ENCODE measurements around the gene SHPK.

The SHPK gene

DNA sequence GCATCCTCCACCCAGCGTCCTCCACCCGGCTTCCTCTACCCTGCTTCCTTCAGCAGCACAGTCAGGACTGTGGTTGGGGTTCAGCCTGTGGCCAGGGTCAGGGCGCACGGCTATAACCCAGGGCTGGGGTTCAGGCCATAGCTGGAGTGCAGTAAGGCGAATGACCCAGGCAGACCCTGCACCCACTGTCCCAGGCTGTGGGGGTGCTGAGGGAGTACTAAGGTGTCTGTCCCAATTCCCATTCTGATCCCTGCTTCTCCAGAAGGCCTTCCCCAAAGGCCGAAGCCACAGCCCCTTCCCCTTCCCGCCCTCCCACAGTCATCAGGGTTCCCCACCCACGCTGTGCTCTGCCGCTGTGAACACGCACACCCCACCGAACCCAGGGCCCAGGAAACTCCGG lies 45.0 kb upstream of the SHPK start:
- ATAC-seq: no peak
- TF ChIP-seq SNAI2 (CRISPR knock-in tag; IDR thresholded peaks at IDR 0.05) (no peak), PPARA (CRISPR knock-in tag; IDR thresholded peaks at IDR 0.05; ENCODE audit: borderline replicate concordance) (no peak), RARB (CRISPR knock-in tag; IDR thresholded peaks at IDR 0.05) (no peak), ZFP3 (CRISPR knock-in tag; IDR thresholded peaks at IDR 0.05) (no peak)

DNA sequence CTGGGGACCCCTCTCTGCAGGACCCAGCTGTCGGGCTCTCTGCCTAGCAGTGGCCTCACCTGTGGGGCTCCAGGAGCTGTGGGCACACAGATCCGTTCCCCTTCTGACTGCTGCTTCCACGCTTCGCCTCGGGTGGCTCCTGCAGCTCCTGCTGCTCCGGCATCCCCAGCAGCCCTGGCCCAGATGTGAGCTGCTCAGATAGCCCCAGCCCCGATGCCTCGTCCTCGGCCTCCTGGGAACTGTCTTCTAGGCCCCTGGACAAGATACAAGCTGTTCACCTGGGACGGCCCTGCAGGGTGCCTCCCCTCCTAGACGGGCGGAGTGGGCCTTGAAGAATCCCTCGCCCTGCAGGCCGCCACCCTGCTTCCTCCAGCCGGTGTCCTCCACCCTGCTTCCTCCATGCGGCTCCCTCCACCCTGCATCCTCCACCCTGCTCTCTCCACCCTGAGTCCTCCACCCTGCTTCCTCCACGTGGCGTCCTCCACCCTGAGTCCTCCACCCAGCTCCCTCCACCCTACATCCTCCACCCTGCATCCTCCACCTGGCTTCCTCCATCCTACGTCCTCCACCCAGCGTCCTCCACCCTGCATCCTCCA lies 43.6 kb upstream of the SHPK start:
- no peak for TF ChIP-seq ESRRG (CRISPR knock-in tag; IDR thresholded peaks at IDR 0.05)
- TF ChIP-seq, protein P1, sequence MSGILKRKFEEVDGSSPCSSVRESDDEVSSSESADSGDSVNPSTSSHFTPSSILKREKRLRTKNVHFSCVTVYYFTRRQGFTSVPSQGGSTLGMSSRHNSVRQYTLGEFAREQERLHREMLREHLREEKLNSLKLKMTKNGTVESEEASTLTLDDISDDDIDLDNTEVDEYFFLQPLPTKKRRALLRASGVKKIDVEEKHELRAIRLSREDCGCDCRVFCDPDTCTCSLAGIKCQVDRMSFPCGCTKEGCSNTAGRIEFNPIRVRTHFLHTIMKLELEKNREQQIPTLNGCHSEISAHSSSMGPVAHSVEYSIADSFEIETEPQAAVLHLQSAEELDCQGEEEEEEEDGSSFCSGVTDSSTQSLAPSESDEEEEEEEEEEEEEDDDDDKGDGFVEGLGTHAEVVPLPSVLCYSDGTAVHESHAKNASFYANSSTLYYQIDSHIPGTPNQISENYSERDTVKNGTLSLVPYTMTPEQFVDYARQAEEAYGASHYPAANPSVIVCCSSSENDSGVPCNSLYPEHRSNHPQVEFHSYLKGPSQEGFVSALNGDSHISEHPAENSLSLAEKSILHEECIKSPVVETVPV (CRISPR knock-in tag; IDR thresholded peaks at IDR 0.05): no peak
- TF ChIP-seq BACH2 (CRISPR knock-in tag; IDR thresholded peaks at IDR 0.05; ENCODE audit: borderline replicate concordance): no peak
- TF ChIP-seq ZC3H10 (CRISPR knock-in tag; IDR thresholded peaks at IDR 0.05): no peak
- no peak for TF ChIP-seq PPARA (CRISPR knock-in tag; IDR thresholded peaks at IDR 0.05; ENCODE audit: borderline replicate concordance)
- no peak for TF ChIP-seq ZNF70 (CRISPR knock-in tag; IDR thresholded peaks at IDR 0.05)
- TF ChIP-seq, protein P2, sequence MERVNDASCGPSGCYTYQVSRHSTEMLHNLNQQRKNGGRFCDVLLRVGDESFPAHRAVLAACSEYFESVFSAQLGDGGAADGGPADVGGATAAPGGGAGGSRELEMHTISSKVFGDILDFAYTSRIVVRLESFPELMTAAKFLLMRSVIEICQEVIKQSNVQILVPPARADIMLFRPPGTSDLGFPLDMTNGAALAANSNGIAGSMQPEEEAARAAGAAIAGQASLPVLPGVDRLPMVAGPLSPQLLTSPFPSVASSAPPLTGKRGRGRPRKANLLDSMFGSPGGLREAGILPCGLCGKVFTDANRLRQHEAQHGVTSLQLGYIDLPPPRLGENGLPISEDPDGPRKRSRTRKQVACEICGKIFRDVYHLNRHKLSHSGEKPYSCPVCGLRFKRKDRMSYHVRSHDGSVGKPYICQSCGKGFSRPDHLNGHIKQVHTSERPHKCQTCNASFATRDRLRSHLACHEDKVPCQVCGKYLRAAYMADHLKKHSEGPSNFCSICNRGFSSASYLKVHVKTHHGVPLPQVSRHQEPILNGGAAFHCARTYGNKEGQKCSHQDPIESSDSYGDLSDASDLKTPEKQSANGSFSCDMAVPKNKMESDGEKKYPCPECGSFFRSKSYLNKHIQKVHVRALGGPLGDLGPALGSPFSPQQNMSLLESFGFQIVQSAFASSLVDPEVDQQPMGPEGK (CRISPR knock-in tag; IDR thresholded peaks at IDR 0.05; ENCODE audit: borderline replicate concordance): no peak
- no peak for TF ChIP-seq ISL1 (CRISPR knock-in tag; IDR thresholded peaks at IDR 0.05)
- TF ChIP-seq ARNTL (CRISPR knock-in tag; IDR thresholded peaks at IDR 0.05; ENCODE audit: borderline replicate concordance, low read depth): no peak
- TF ChIP-seq RARB (CRISPR knock-in tag; IDR thresholded peaks at IDR 0.05): no peak
- no peak for TF ChIP-seq ZFP30 (CRISPR knock-in tag; IDR thresholded peaks at IDR 0.05)
- no peak for TF ChIP-seq OSR1 (CRISPR knock-in tag; IDR thresholded peaks at IDR 0.05)
- TF ChIP-seq TCF4 (CRISPR knock-in tag; IDR thresholded peaks at IDR 0.05; ENCODE audit: borderline replicate concordance): no peak
- TF ChIP-seq CSDC2 (CRISPR knock-in tag; IDR thresholded peaks at IDR 0.05): no peak
- TF ChIP-seq TOX (CRISPR knock-in tag; IDR thresholded peaks at IDR 0.05; ENCODE audit: borderline replicate concordance): no peak
- no peak for TF ChIP-seq ZNF8 (CRISPR knock-in tag; IDR thresholded peaks at IDR 0.05)
- TF ChIP-seq, protein P3, sequence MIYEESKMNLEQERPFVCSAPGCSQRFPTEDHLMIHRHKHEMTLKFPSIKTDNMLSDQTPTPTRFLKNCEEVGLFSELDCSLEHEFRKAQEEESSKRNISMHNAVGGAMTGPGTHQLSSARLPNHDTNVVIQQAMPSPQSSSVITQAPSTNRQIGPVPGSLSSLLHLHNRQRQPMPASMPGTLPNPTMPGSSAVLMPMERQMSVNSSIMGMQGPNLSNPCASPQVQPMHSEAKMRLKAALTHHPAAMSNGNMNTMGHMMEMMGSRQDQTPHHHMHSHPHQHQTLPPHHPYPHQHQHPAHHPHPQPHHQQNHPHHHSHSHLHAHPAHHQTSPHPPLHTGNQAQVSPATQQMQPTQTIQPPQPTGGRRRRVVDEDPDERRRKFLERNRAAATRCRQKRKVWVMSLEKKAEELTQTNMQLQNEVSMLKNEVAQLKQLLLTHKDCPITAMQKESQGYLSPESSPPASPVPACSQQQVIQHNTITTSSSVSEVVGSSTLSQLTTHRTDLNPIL (CRISPR knock-in tag; IDR thresholded peaks at IDR 0.05; ENCODE audit: low read depth): no peak
- TF ChIP-seq, protein P4, sequence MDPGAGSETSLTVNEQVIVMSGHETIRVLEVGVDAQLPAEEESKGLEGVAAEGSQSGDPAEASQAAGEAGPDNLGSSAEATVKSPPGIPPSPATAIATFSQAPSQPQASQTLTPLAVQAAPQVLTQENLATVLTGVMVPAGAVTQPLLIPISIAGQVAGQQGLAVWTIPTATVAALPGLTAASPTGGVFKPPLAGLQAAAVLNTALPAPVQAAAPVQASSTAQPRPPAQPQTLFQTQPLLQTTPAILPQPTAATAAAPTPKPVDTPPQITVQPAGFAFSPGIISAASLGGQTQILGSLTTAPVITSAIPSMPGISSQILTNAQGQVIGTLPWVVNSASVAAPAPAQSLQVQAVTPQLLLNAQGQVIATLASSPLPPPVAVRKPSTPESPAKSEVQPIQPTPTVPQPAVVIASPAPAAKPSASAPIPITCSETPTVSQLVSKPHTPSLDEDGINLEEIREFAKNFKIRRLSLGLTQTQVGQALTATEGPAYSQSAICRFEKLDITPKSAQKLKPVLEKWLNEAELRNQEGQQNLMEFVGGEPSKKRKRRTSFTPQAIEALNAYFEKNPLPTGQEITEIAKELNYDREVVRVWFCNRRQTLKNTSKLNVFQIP (CRISPR knock-in tag; IDR thresholded peaks at IDR 0.05; ENCODE audit: borderline replicate concordance, low read depth): no peak
- no peak for TF ChIP-seq ZNF565 (CRISPR knock-in tag; conservative IDR thresholded peaks at IDR 0.05; ENCODE audit: low read depth)
- TF ChIP-seq GLIS3 (CRISPR knock-in tag; IDR thresholded peaks at IDR 0.05): no peak
- no peak for ATAC-seq

DNA sequence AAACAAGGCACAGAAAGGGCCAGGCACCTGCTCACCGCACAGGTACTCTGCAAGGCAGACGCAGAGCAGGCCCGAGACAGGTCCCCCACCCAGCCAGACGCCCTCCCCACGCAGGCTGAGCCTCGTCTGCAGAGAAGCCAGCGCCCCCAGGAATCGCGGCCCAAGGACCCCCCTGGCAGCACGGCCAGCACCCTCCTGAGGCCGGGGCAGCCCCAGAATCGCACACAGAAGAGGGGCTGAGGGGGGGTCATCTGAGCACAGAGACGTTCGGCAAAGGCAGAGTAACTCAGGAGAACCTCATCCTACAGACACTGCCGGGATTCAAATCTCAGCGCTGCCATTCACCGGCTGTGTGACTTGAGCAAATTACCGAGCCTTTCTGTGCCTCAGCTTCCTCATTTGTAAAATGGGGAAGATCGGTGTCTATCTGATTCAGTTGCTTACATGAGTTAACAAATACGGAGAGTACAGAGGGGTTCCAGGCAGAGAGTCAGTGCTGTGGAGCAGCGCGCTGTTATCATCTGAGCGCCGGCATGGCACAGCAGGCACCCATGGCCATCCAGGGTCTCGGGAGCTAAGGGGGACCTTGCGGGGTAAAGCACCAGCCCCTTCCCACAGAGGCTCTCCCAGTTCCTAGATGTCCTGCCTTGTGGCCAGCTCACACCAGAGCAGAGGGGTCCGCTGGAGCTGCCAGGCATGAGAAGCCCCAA lies 42.9 kb upstream of the SHPK start:
- no peak for TF ChIP-seq BACH2 (CRISPR knock-in tag; IDR thresholded peaks at IDR 0.05; ENCODE audit: borderline replicate concordance)
- no peak for TF ChIP-seq PPARA (CRISPR knock-in tag; IDR thresholded peaks at IDR 0.05; ENCODE audit: borderline replicate concordance)
- TF ChIP-seq RARB (CRISPR knock-in tag; IDR thresholded peaks at IDR 0.05): no peak
- TF ChIP-seq ZC3H10 (CRISPR knock-in tag; IDR thresholded peaks at IDR 0.05): no peak
- no peak for TF ChIP-seq ZFP3 (CRISPR knock-in tag; IDR thresholded peaks at IDR 0.05)
- TF ChIP-seq ZNF70 (CRISPR knock-in tag; IDR thresholded peaks at IDR 0.05): no peak
- TF ChIP-seq, protein P1 (CRISPR knock-in tag; IDR thresholded peaks at IDR 0.05): no peak
- TF ChIP-seq, protein P3 (CRISPR knock-in tag; IDR thresholded peaks at IDR 0.05; ENCODE audit: low read depth): no peak
- TF ChIP-seq ZNF565 (CRISPR knock-in tag; conservative IDR thresholded peaks at IDR 0.05; ENCODE audit: low read depth): no peak
- TF ChIP-seq TCF4 (CRISPR knock-in tag; IDR thresholded peaks at IDR 0.05; ENCODE audit: borderline replicate concordance): no peak
- TF ChIP-seq OSR1 (CRISPR knock-in tag; IDR thresholded peaks at IDR 0.05): no peak
- no peak for TF ChIP-seq ISL1 (CRISPR knock-in tag; IDR thresholded peaks at IDR 0.05)
- TF ChIP-seq, protein P2 (CRISPR knock-in tag; IDR thresholded peaks at IDR 0.05; ENCODE audit: borderline replicate concordance): no peak
- no peak for TF ChIP-seq ARNTL (CRISPR knock-in tag; IDR thresholded peaks at IDR 0.05; ENCODE audit: borderline replicate concordance, low read depth)
- TF ChIP-seq, protein P4 (CRISPR knock-in tag; IDR thresholded peaks at IDR 0.05; ENCODE audit: borderline replicate concordance, low read depth): no peak
- TF ChIP-seq ZNF8 (CRISPR knock-in tag; IDR thresholded peaks at IDR 0.05): no peak
- no peak for TF ChIP-seq ZFP30 (CRISPR knock-in tag; IDR thresholded peaks at IDR 0.05)
- ATAC-seq: no peak

Data from SK-N-SH treated with all-trans-retinoic acid at 6 μM for 48 hours (cell line).